Endothelial cell of umbilical vein (primary cell): ENCODE measurements around the gene PTRH1. TPM values are rescaled to one million over a fixed set of nuclear protein-coding genes. Genes with fewer than 3 reads are reported as not detected.

Experiments
- BruUV-seq: library from RNA; stranded (reverse); fragments of 400-500 nt; replicated peaks from 2 replicates; lab custom pipeline; 2021; lab: Mats Ljungman, UMichigan
- CTCF ChIA-PET: fragments of 300-600, 350-600 bp; sonication (Branson Sonifier 250); formaldehyde crosslinking; loops from one replicate; lab custom pipeline; 2021; ENCODE audit warnings: antibody characterized with exemption, inconsistent platforms; lab: Charles Lee
- POLR2A ChIA-PET: fragments of 300-600, 350-600 bp; sonication (Branson Sonifier 250); formaldehyde crosslinking; loops from one replicate; lab custom pipeline; 2021; ENCODE audit warnings: antibody characterized with exemption, inconsistent platforms; lab: Charles Lee
- DNase-seq: peaks from one replicate; pipeline ENCODE4 v3.0.0-alpha.2; 2011; ENCODE audit warnings: low read depth, low spot score
- FAIRE-seq: peaks from 2 replicates; lab custom pipeline; 2011; peaks lifted over from hg19 to GRCh38; lab: Jason Lieb, UNC
- H2AFZ ChIP-seq: 2 replicates; pipeline ENCODE4 v1.6.0; 2012; ENCODE audit warnings: low read depth, low read length, control low read depth, inconsistent platforms
- H3K27ac ChIP-seq: 2 replicates; pipeline ENCODE4 v1.5.1; 2011; ENCODE audit warnings: low read depth, mild to moderate bottlenecking, control low read depth, low read length, moderate library complexity; ENCODE audit not compliant: insufficient read depth
- H3K27me3 ChIP-seq, 2 experiments: 2 replicates each; pipeline versions ENCODE4 v1.6.0 to v1.6.1; 2011; ENCODE audit warnings: low read length in 2 of 2, mixed read lengths in 1 of 2; ENCODE audit not compliant: control insufficient read depth in 2 of 2, insufficient read depth in 2 of 2
- H3K36me3 ChIP-seq, 2 experiments: 2 replicates in 1 of 2; 3 replicates in 1 of 2; pipeline ENCODE4 v1.5.1; 2011; ENCODE audit warnings: low read length in 2 of 2, mild to moderate bottlenecking in 1 of 2, moderate library complexity in 1 of 2; ENCODE audit not compliant: control insufficient read depth in 2 of 2, insufficient read depth in 2 of 2; ENCODE audit errors: extremely low read depth in 1 of 2
- H3K4me1 ChIP-seq: 3 replicates; pipeline ENCODE4 v1.5.1; 2011; ENCODE audit warnings: mild to moderate bottlenecking, low read length; ENCODE audit not compliant: control insufficient read depth, insufficient read depth; ENCODE audit errors: extremely low read depth
- H3K4me2 ChIP-seq: 2 replicates; pipeline ENCODE4 v1.6.1; 2011; ENCODE audit warnings: low read length, control low read depth, mixed read lengths; ENCODE audit not compliant: insufficient read depth
- H3K4me3 ChIP-seq, 3 experiments: fragments of 200-600 bp in 1 of 3; sonication (generic), shearing (Covaris generic) in 1 of 3; replicated peaks in 1 of 3; 2 replicates each; pipeline ENCODE4 v1.5.1; 2011 to 2016; ENCODE audit warnings: control low read depth in 3 of 3, low read length in 3 of 3, mild to moderate bottlenecking in 2 of 3, inconsistent platforms in 1 of 3, low read depth in 1 of 3, moderate library complexity in 1 of 3; ENCODE audit not compliant: insufficient read depth in 1 of 3
- H3K79me2 ChIP-seq: 2 replicates; pipeline ENCODE4 v1.6.0; 2012; ENCODE audit warnings: low read length, inconsistent platforms; ENCODE audit not compliant: control insufficient read depth, insufficient read depth
- H3K9ac ChIP-seq: replicated peaks from 2 replicates; pipeline ENCODE3; 2011; ENCODE audit warnings: low read length, control low read depth; ENCODE audit not compliant: insufficient read depth; ENCODE audit errors: extremely low read depth
- H3K9me1 ChIP-seq: replicated peaks from 3 replicates; pipeline ENCODE4 v1.6.0; 2011; ENCODE audit warnings: mild to moderate bottlenecking, low read length; ENCODE audit not compliant: control insufficient read depth, insufficient read depth; ENCODE audit errors: extremely low read depth
- H3K9me3 ChIP-seq: replicated peaks from 2 replicates; pipeline ENCODE4 v1.5.1; 2012; ENCODE audit warnings: low read length, inconsistent platforms; ENCODE audit not compliant: control insufficient read depth, insufficient read depth
- H4K20me1 ChIP-seq: replicated peaks from 2 replicates; pipeline ENCODE3; 2011; ENCODE audit warnings: mild to moderate bottlenecking, low read length; ENCODE audit not compliant: control insufficient read depth, insufficient read depth; ENCODE audit errors: extremely low read depth
- FOS ChIP-seq: IDR thresholded peaks from 2 replicates; pipeline ENCODE4 v1.6.1; 2011; ENCODE audit warnings: mild to moderate bottlenecking, low read length, moderate library complexity, borderline replicate concordance; ENCODE audit not compliant: insufficient read depth
- JUN ChIP-seq: IDR thresholded peaks from 2 replicates; pipeline ENCODE4 v1.6.1; 2011; ENCODE audit warnings: borderline replicate concordance, low read depth; ENCODE audit not compliant: insufficient read length, insufficient read depth
- POLR2AphosphoS5 ChIP-seq: IDR thresholded peaks from 2 replicates; pipeline ENCODE4 v1.6.1; 2012; ENCODE audit warnings: low read depth, mild to moderate bottlenecking, control low read depth, low read length, moderate library complexity; ENCODE audit not compliant: insufficient read depth
- dilution Hi-C: fragments of 300-500 bp; cut with MboI; formaldehyde crosslinking; loops from one replicate; pipeline ENCODE4 v1.15.0; 2019; ENCODE audit warnings: low sequenced_read_pairs; ENCODE audit not compliant: extremely low pct_ligation_motif_present
- intact Hi-C: fragments of 100-400 bp; cut with micrococcal nuclease; formaldehyde crosslinking; loops from one replicate; pipeline ENCODE4 v1.10.0; 2022
- polyA plus RNA-seq, 4 experiments: library from polyadenylated mRNA; depleted of rRNA in 3 of 4; stranded (reverse) in 3 of 4; unstranded in 1 of 4; fragments of >200 nt; gene quantifications; 2 replicates each; pipeline versions ENCODE4 v1.2.1 to v1.2.3, GENCODE V29; 2011 to 2012; ENCODE audit warnings: missing spikeins in 1 of 4
- total RNA-seq: library from RNA; stranded (reverse); gene quantifications from 2 replicates; pipeline ENCODE4 v1.2.3, GENCODE V29; 2021
- TF ChIP-seq, protein P1 (sequence below): IDR thresholded peaks from 2 replicates; pipeline ENCODE4 v1.6.1; 2011; ENCODE audit not compliant: insufficient read depth, insufficient read length

Gene PTRH1
- total and polyA plus RNA-seq, 2 donors (not counting 3 experiments of a cell fraction or from before 2014, with no cell fraction given), result 25.1 to 52.2 TPM

DNA sequence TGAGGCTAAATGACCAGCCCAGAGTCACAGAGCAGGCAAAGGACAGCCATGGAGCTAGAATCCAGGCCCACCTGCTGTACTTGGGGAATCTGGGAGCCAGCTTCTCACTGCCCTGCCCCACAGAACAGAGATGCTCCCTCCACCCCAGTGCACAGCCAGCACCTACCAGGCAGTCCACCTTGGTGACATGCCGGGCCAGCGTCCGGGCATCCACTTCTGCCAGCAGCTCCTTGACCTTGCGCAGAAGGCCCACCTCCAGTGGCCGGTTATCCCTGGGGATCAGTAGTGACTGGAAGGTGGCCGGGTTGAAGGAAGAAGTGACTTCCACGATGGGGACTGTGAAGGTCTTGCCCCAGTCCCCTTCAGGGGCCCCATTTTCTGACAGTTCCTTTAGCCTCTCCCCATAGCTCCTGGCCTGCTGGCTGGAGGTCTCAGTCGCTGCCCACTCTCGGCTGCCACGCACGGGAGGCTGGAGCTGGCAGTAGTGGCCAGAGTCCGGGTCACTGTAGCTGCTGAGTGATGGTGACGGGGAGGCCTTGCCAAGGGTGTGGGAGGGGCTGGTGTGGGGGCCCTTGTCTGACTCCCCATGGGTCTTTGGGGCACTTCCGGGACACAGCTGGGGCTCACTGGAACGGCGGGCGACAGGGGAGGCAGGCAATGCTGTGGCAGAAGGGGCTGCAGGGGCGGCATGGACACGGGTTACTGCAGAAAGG, 29.1 kb upstream of the PTRH1 start:
- intact Hi-C loops (no loop called here), dilution Hi-C loops (no loop called here)
- TF ChIP-seq POLR2AphosphoS5 (peak; percentile 50), FOS (no peak)
- no TSS peak for BruUV-seq
- Histone ChIP-seq H4K20me1 (no peaks in the 10 kb centered on the region), H3K9ac (no peak overlapping the region), H3K27ac (no peak overlapping the region), H3K9me1 (no peaks in the 10 kb centered on the region), H3K9me3 (no peaks in the 10 kb centered on the region), H3K79me2 (no peaks in the 10 kb centered on the region), H3K4me3 (no peak overlapping the region), H3K4me2 (no peak overlapping the region), H2AFZ (no peak overlapping the region), H3K36me3 (peaks cover 44 to 67% of the 10 kb centered on the region in 2 experiments), H3K4me1 (no peaks in the 10 kb centered on the region), H3K27me3 (no peaks in the 10 kb centered on the region)
- ChIA-PET CTCF (interaction anchor here (0.6 to 3.5 kb wide), 7 partner anchors 10 to 204 kb away, joined by 3 to 15 read pairs (median 4); partner anchors contain the start of gene TOR2A), POLR2A (interaction anchor here (1.3 kb wide), 1 partner anchor 23 kb away, joined by 3 read pairs; no protein-coding TSS in a partner anchor)
- no peak for FAIRE-seq
- DNase-seq, result no peak

DNA sequence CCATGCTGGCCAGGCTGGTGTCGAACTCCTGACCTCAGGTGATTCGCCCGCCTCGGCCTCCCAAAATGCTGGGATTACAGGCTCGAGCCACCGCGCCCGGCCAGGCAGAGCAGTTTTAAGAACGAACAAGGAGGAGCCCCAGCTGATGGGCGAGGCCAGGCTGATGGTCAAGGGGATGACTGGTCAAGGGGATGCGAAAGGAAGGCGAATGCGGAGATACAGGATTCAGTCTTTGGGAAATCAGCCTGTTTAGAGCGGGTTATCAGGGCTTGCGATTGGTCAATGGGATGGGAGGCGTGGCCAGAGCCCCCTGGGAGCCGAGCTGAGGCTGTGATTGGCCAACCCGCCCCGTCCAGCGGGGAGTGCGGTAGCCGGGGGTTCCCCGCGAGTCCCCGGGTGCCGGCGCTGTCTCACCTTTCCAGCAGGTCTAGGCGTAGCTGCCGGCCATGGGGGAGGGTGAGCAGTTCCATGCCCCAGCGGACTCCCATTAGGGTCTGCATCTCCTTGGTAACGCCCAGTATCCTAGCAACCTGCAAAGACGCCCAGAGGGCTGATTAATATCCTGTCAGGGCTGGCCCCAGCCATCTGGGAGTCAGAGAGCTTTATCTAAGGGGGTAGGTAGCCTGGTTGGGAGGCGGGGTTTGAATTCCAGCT, 27.1 kb upstream of the PTRH1 start:
- dilution Hi-C loops (no loop called here), intact Hi-C loops (no loop called here)
- FAIRE-seq, result peak; percentile 53
- no TSS peak for BruUV-seq
- CTCF ChIA-PET, result interaction anchor here (1.4 to 3.5 kb wide), 3 partner anchors 8 to 42 kb away, joined by 3 to 15 read pairs (median 4); partner anchors contain the start of gene TOR2A
- TF ChIP-seq, protein P1, sequence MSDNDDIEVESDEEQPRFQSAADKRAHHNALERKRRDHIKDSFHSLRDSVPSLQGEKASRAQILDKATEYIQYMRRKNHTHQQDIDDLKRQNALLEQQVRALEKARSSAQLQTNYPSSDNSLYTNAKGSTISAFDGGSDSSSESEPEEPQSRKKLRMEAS, result no peak
- TF ChIP-seq JUN, result no peak
- Histone ChIP-seq H3K36me3 (peaks cover 36 to 59% of the 10 kb centered on the region in 2 experiments), H3K9ac (no peak overlapping the region), H3K27ac (no peak overlapping the region), H3K4me3 (no peak overlapping the region), H3K27me3 (no peaks in the 10 kb centered on the region), H3K4me2 (no peak overlapping the region), H3K9me1 (no peaks in the 10 kb centered on the region), H3K4me1 (no peaks in the 10 kb centered on the region), H4K20me1 (no peaks in the 10 kb centered on the region), H3K9me3 (no peaks in the 10 kb centered on the region), H2AFZ (no peak overlapping the region), H3K79me2 (no peaks in the 10 kb centered on the region)
- DNase-seq, result no peak
- POLR2A ChIA-PET, result interaction anchor here (1.3 kb wide), 1 partner anchor 28 kb away, joined by 4 read pairs; no protein-coding TSS in a partner anchor
